Aorta (tissue), 5 donors: ENCODE results near the gene VCAM1. TPM values are rescaled to one million over a fixed set of nuclear protein-coding genes. Genes with fewer than 3 reads are reported as not detected.
A peak's percentile ranks its signal among the peaks of the same experiment; 100 is the strongest.

Experiments
- ATAC-seq: fragments of 200-7000 bp; cut with Tn5 transposase; one replicate; pipeline ENCODE4 v1.9.1; 2022; ENCODE audit warnings: moderate library complexity; ENCODE audit not compliant: low FRiP score
- DNase-seq, 2 donors: peaks; one replicate each; pipeline ENCODE4 v3.0.0-alpha.2; 2020
- H3K27ac ChIP-seq, 2 donors: one replicate each; pipeline ENCODE4 v1.5.1; 2013; ENCODE audit warnings: low read length in 2 of 2, mild to moderate bottlenecking in 2 of 2, moderate library complexity in 2 of 2, control low read depth in 1 of 2, inconsistent platforms in 1 of 2, low read depth in 1 of 2
- H3K27me3 ChIP-seq, 2 donors: one replicate each; pipeline ENCODE4 v1.6.1; 2013; ENCODE audit warnings: control low read depth in 1 of 2, low read length in 1 of 2, mild to moderate bottlenecking in 1 of 2, moderate library complexity in 1 of 2; ENCODE audit not compliant: insufficient read depth in 2 of 2, control insufficient read depth in 1 of 2
- H3K36me3 ChIP-seq, 2 donors: one replicate each; pipeline ENCODE4 v1.6.1; 2013; ENCODE audit warnings: control low read depth in 1 of 2, low read length in 1 of 2, mild to moderate bottlenecking in 1 of 2; ENCODE audit not compliant: insufficient read depth in 2 of 2, control insufficient read depth in 1 of 2
- H3K4me1 ChIP-seq, 2 donors: one replicate each; pipeline ENCODE4 v1.6.1; 2013; ENCODE audit warnings: low read length in 2 of 2, control low read depth in 1 of 2, mild to moderate bottlenecking in 1 of 2, moderate library complexity in 1 of 2; ENCODE audit not compliant: insufficient read depth in 2 of 2, control insufficient read depth in 1 of 2
- H3K4me3 ChIP-seq, 2 donors: one replicate each; pipeline ENCODE4 v1.5.1; 2013; ENCODE audit warnings: low read length in 2 of 2, control low read depth in 1 of 2, mild to moderate bottlenecking in 1 of 2
- H3K9me3 ChIP-seq: one replicate; pipeline ENCODE4 v1.6.1; 2013; ENCODE audit warnings: mild to moderate bottlenecking, low read length; ENCODE audit not compliant: control insufficient read depth
- WGBS, 2 donors: extraction: QIAGEN DNeasy Blood & Tissue Kit; methylation state at CpG; one replicate each; pipeline ENCODE4 v1.1.7; 2013; 5-methylcytosine and 5-hydroxymethylcytosine counted together
- intact Hi-C, 2 donors: fragments of 100-400 bp; cut with DNase I; formaldehyde crosslinking; loops; one replicate each; pipeline versions ENCODE4 v1.14.2 to v1.15.0; 2022
- polyA plus RNA-seq, 2 donors: library from polyadenylated mRNA; stranded (reverse); fragments of 200-250 nt; gene quantifications; one replicate each; pipeline ENCODE4 v1.2.3, GENCODE V29; 2013
- total RNA-seq, 2 donors: library from RNA; stranded (reverse); fragmentation: NEBNext Ultra II Directional; extraction: Animal tissue kit (Norgen Biotek cat#: 25700); gene quantifications; one replicate each; pipeline ENCODE4 v1.2.1, GENCODE V29; 2021
- donor health status: healthy with polysubstance abuse.
- donor health status: Bipolar disorder and iron deficiency.
- donor health status: DM: no; HTN: no; CAD: no.
- donor health status: DM: no; HTN: no; CAD: no.
- donor health status: DM: yes; HTN: yes; CAD: no.

Gene VCAM1
- total and polyA plus RNA-seq, 4 donors = 7.5 to 78.8 (median 23.2) TPM

DNA sequence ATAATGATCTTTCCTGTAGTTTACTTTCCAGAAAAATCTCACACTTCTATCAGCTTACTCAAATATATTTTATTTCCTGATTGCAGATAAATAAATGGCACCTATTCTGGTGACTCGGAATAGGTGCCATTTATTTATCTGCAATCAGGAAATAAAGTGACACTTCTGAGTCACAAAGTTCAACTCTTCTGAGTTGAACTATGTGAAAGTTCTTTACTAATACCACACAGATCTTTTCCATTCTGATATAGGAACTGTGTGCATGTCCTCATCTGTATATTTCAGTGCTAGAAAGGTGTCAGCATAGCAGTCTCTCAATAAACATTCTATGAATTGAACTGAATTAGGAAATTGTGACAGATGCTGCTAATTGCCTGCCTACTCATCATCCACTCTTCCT lies 4.9 kb upstream of the VCAM1 start:
- Histone ChIP-seq H3K36me3 (no peaks in the 10 kb centered on the region), H3K4me3 (no peak overlapping the region), H3K4me1 (no peaks in the 10 kb centered on the region), H3K9me3 (no peaks in the 10 kb centered on the region), H3K27me3 (no peaks in the 10 kb centered on the region), H3K27ac (no peak overlapping the region)
- no peak for ATAC-seq
- WGBS, 2 donors = 84 to 89% methylated on average over 1 of the region's 1 CpG
- intact Hi-C loops = loop anchor here in 1 of 2 donors (5.0 kb wide), 1 partner anchor 53 kb away; no protein-coding TSS in a partner anchor
- no peak for DNase-seq

DNA sequence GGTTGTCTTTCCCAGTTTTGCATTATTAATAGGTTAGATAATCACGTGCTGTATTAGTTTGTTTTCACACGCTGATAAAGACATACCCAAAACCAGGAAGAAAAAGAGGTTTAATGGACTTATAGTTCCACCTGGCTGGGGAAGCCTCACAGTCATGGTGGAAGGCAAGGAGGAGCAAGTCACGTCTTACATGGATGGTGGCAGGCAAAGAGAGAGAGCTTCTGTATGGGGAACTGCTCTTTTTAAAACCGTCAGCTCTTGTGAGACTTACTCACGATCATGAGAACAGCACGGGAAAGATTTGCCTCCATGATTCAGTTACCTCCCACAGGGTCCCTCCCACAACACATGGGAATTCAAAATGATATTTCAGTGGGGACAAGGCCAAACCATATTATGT lies 2.3 kb upstream of the VCAM1 start:
- Histone ChIP-seq H3K4me1 (peaks cover 1 to 5% of the 10 kb centered on the region in 2 donors), H3K4me3 (no peak overlapping the region), H3K27me3 (no peaks in the 10 kb centered on the region), H3K9me3 (no peaks in the 10 kb centered on the region), H3K36me3 (no peaks in the 10 kb centered on the region), H3K27ac (no peak overlapping the region)
- ATAC-seq (no peak), DNase-seq (no peak)
- intact Hi-C loops = no loop called here
- WGBS, 2 donors = 88% methylated on average over 6 of the region's 6 CpGs

DNA sequence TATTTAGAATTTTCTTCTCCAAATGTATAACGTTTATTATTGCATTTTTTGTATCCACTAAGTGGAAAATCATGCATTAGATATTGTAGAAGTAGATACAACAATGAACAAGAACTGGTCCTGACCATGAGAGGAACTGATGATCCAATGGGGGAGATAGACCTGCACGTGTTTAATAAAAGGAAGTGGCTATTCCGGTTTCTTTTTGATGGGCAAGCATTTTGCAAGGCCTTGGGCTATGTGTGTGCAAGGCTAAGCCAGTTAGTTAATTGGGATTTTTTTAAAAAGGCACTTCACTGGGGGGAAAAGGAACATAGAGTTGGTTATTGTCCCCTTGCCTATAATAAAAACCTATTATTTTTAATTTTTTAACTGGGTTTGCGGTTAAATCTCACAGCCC lies 961 bp upstream of the VCAM1 start:
- H3K36me3 ChIP-seq = no peaks in the 10 kb centered on the region
- DNase-seq (no peak), ATAC-seq (no peak)
- 87 to 94% methylated on average over 4 of the region's 4 CpGs for WGBS, 2 donors
- H3K9me3 ChIP-seq = no peaks in the 10 kb centered on the region
- peaks cover 1 to 5% of the 10 kb centered on the region in 2 donors for H3K4me1 ChIP-seq
- intact Hi-C loops = no loop called here
- H3K27ac ChIP-seq = no peak overlapping the region
- H3K27me3 ChIP-seq = no peaks in the 10 kb centered on the region
- H3K4me3 ChIP-seq = no peak overlapping the region

DNA sequence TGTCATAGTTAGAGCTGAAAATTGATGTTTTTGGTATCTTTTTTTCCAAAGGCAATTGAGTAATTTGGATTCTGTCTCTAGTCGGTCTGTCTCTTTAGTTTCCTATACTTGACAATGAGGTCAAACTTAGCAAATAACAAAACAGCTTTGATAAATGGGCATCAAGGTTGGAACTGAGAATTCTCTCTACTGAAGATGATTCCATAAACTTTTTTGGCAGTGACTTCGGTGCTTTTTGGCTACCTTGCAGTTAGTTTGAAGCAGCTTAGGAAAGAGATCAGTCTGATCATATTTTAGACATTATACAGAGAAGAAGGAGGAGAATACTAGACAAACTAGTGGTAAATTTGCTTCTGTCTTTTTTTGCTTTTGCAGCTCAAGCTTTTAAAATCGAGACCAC lies 559 bp downstream of the VCAM1 start:
- H3K9me3 ChIP-seq = no peaks in the 10 kb centered on the region
- ATAC-seq = no peak

DNA sequence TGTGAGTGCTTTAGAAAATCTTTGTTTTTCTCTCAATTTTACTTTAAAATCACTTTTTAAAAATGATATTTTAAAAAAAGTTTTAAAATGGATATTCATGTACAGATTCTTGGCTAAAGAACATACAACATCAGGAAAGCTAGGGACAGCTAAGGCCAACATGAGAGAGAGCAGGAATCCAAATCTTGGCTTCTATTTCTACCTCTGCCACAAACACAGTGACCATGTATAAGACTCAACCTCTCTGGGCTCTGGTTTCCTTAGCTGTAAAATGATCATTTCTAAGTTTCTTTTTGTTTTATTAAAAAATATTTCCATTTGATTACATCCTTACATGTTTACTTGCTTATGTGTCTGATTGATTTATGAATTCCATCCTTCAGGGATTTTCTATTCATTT lies 1.2 kb downstream of the VCAM1 start:
- Histone ChIP-seq H3K9me3 (no peaks in the 10 kb centered on the region), H3K27ac (no peak overlapping the region)

More for the DNA sequence above, 559 bp downstream of the VCAM1 start:
- WGBS, 2 donors = 44 to 56% methylated on average over 3 of the region's 3 CpGs
- DNase-seq = no peak
- Histone ChIP-seq H3K36me3 (no peaks in the 10 kb centered on the region), H3K4me1 (peaks cover 1 to 5% of the 10 kb centered on the region in 2 donors), H3K27ac (no peak overlapping the region), H3K4me3 (peak overlapping the region in 1 of 2 donors; percentile 20), H3K27me3 (no peaks in the 10 kb centered on the region)
- intact Hi-C loops = no loop called here

DNA sequence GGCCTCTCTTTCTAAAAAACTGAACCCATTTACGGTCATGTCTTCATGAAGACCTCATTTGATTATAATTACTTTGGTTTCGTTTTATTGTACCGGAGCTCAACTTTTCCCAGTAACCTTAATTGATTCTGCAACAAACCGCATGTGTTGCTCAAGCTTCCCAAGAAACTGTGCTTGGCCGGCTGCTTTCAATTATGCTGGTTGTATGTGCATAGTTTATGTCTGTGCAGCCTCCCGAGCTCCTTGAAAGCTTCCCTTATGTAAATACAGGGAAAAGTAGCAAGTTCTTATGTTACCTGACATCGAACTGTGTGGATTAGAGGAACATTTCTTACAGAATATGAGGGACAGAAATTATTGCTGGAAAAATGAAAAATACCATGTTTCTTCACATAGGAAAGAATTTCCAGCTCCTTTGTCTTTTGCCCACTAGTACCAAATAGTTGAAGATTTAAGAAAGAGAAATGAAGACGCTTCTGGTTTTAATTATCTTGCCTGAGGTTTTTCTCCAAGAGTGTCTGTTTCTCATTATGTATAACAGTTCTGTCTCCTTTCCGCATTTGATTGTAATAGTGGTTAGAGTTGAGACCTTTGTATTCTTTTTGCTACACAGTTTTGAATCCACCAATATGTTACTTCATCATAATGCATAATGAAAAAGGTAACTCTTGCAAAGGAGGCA lies 2.1 kb downstream of the VCAM1 start:
- intact Hi-C loops = no loop called here
- DNase-seq (peak in 1 of 2 donors; percentile 43), ATAC-seq (peak; percentile 71)
- peak overlapping the region; percentile 40 to 41 for H3K4me3 ChIP-seq
- no peaks in the 10 kb centered on the region for H3K27me3 ChIP-seq
- no peaks in the 10 kb centered on the region for H3K36me3 ChIP-seq
- peaks cover 1 to 5% of the 10 kb centered on the region in 2 donors for H3K4me1 ChIP-seq
- H3K9me3 ChIP-seq = no peaks in the 10 kb centered on the region
- 48 to 50% methylated on average over 9 of the region's 9 CpGs for WGBS, 2 donors
- H3K27ac ChIP-seq = no peak overlapping the region

More for the DNA sequence above, 1.2 kb downstream of the VCAM1 start:
- ATAC-seq (no peak), DNase-seq (no peak)
- intact Hi-C loops = no loop called here
- H3K27me3 ChIP-seq = no peaks in the 10 kb centered on the region
- H3K36me3 ChIP-seq = no peaks in the 10 kb centered on the region
- no peak overlapping the region for H3K4me3 ChIP-seq
- H3K4me1 ChIP-seq = peaks cover 1 to 5% of the 10 kb centered on the region in 2 donors

DNA sequence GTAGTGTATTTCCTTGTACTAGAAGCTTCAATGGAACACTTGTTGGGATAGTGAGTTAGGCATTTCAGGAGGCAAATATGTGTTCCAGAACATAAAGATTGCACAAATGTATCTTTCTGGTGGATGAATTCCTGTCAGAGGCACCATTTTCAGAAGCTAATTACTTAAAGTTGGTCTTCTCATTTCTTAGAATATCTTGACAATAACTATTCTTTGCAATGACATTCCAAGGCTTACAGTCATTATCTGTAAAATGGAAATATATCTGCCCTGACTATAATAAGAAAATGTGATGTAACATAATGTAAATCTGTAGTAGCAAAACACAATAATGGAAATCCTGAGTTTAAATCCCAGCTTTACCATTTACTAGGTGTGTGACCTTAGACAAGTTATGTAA lies 2.7 kb downstream of the VCAM1 start:
- no peak for DNase-seq
- intact Hi-C loops = no loop called here
- no peak for ATAC-seq
- Histone ChIP-seq H3K4me3 (peak overlapping the region in 1 of 2 donors; percentile 41), H3K27ac (no peak overlapping the region), H3K27me3 (no peaks in the 10 kb centered on the region), H3K9me3 (no peaks in the 10 kb centered on the region), H3K36me3 (no peaks in the 10 kb centered on the region), H3K4me1 (peaks cover 1 to 5% of the 10 kb centered on the region in 2 donors)

DNA sequence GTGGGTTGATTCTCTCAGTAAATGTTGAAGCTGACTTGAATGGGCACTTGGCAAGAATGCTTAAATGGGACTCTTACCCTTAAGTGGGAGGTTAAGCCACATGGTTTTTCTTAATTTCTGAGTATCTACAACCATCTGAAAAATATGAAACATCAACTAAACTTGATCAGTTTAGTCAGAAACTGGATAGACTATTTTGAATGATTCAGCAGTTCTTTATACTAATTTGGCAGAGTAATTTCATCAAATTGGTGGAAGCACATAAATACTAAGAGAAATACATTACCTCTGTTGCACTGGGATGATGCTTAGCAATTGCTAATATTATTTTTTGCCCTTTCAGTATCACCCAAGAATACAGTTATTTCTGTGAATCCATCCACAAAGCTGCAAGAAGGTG lies 4.7 kb downstream of the VCAM1 start:
- ATAC-seq = no peak
- no peaks in the 10 kb centered on the region for H3K9me3 ChIP-seq
- no peaks in the 10 kb centered on the region for H3K27me3 ChIP-seq
- H3K36me3 ChIP-seq = no peaks in the 10 kb centered on the region
- no peak overlapping the region for H3K27ac ChIP-seq
- H3K4me1 ChIP-seq = peaks cover 1 to 5% of the 10 kb centered on the region in 2 donors
- no peak for DNase-seq
- intact Hi-C loops = no loop called here
- H3K4me3 ChIP-seq = no peak overlapping the region

DNA sequence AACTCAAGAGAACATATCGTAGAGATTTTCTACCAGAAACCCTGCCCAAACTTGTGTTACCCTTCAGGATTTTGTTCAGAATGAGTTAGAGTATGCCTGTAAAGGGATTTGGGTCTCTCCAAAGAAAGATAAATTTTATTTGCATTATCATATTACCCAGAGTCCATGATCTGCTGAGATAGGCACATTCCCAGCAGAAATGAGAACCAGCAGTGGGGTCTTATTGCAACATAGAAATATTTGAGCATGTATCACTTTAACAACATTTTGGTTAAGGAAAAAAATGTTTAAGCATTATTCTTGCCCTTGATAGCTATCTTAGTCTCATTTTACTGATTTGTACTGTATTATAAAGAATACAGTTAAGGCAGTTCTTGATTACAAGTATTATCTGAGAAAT lies 10.6 kb downstream of the VCAM1 start:
- ATAC-seq (no peak), DNase-seq (no peak)
- 94 to 96% methylated on average over 1 of the region's 1 CpG for WGBS, 2 donors
- no peak overlapping the region for H3K4me3 ChIP-seq
- no peaks in the 10 kb centered on the region for H3K36me3 ChIP-seq
- H3K9me3 ChIP-seq = no peaks in the 10 kb centered on the region
- no peak overlapping the region for H3K27ac ChIP-seq
- no peaks in the 10 kb centered on the region for H3K4me1 ChIP-seq
- no peaks in the 10 kb centered on the region for H3K27me3 ChIP-seq
- intact Hi-C loops = no loop called here
